Ishikawa (cell line): ENCODE results near the gene MAGEF1.

Experiments
- CEBPB ChIP-seq: IDR thresholded peaks from 2 replicates; pipeline ENCODE4 v1.6.1; 2012
- CREB1 ChIP-seq: IDR thresholded peaks from 2 replicates; pipeline ENCODE4 v1.6.1; 2012; ENCODE audit warnings: low read depth
- EGR1 ChIP-seq: IDR thresholded peaks from 2 replicates; pipeline ENCODE4 v1.6.1; 2012
- EP300 ChIP-seq: IDR thresholded peaks from 2 replicates; pipeline ENCODE4 v1.6.1; 2012; ENCODE audit warnings: borderline replicate concordance
- FOXM1 ChIP-seq: IDR thresholded peaks from 2 replicates; pipeline ENCODE4 v1.6.1; 2012; ENCODE audit warnings: low read depth, borderline replicate concordance
- NFIC ChIP-seq: IDR thresholded peaks from 2 replicates; pipeline ENCODE4 v1.6.1; 2012
- RAD21 ChIP-seq: IDR thresholded peaks from 2 replicates; pipeline ENCODE4 v1.6.1; 2012; ENCODE audit warnings: low read depth
- TAF1 ChIP-seq: IDR thresholded peaks from 2 replicates; pipeline ENCODE4 v1.6.1; 2012; ENCODE audit warnings: low read depth, mild to moderate bottlenecking
- TCF12 ChIP-seq: IDR thresholded peaks from 2 replicates; pipeline ENCODE4 v1.6.1; 2012; ENCODE audit warnings: low read depth
- TEAD4 ChIP-seq: IDR thresholded peaks from 2 replicates; pipeline ENCODE4 v1.6.1; 2012
- YY1 ChIP-seq: IDR thresholded peaks from 2 replicates; pipeline ENCODE4 v1.6.1; 2012; ENCODE audit warnings: low read depth
- ZBTB7A ChIP-seq: IDR thresholded peaks from 2 replicates; pipeline ENCODE4 v1.6.1; 2012; ENCODE audit warnings: low read depth
- TF ChIP-seq, protein P1 (sequence below): IDR thresholded peaks from 2 replicates; pipeline ENCODE4 v1.6.1; 2012
- TF ChIP-seq, protein P2 (sequence below): IDR thresholded peaks from 2 replicates; pipeline ENCODE4 v1.6.1; 2012
- TF ChIP-seq, protein P3 (sequence below): IDR thresholded peaks from 2 replicates; pipeline ENCODE4 v1.6.1; 2012; ENCODE audit warnings: low read depth, mild to moderate bottlenecking

Gene MAGEF1

DNA sequence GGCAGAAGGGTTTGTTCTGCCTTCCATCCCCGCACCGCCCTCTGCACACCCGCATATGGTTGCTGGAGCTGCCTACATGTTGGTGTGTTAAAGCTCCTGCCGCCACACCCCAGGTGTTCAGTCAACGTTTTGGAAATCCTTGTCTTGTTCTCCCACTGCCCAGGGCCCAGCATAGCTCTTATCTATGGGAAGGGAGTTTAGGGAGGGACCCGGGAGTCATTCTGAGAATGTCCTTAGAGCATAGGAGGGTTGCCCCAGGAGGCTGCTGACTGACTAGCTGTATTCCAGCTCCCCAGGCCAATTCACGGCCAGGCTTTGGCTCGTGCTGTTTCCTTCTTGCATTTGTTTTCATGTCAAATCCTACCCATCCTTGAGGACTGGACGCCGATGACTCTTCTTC lies 46.8 kb downstream of the MAGEF1 start:
- TF ChIP-seq EGR1 (no peak), TAF1 (no peak), NFIC (no peak), FOXM1 (no peak), TCF12 (no peak), TEAD4 (no peak), YY1 (no peak), RAD21 (no peak), CREB1 (no peak), CEBPB (no peak), ZBTB7A (no peak)
- TF ChIP-seq, protein P1, sequence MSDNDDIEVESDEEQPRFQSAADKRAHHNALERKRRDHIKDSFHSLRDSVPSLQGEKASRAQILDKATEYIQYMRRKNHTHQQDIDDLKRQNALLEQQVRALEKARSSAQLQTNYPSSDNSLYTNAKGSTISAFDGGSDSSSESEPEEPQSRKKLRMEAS = no peak
- TF ChIP-seq, protein P2, sequence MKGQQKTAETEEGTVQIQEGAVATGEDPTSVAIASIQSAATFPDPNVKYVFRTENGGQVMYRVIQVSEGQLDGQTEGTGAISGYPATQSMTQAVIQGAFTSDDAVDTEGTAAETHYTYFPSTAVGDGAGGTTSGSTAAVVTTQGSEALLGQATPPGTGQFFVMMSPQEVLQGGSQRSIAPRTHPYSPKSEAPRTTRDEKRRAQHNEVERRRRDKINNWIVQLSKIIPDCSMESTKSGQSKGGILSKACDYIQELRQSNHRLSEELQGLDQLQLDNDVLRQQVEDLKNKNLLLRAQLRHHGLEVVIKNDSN = no peak
- TF ChIP-seq, protein P3, sequence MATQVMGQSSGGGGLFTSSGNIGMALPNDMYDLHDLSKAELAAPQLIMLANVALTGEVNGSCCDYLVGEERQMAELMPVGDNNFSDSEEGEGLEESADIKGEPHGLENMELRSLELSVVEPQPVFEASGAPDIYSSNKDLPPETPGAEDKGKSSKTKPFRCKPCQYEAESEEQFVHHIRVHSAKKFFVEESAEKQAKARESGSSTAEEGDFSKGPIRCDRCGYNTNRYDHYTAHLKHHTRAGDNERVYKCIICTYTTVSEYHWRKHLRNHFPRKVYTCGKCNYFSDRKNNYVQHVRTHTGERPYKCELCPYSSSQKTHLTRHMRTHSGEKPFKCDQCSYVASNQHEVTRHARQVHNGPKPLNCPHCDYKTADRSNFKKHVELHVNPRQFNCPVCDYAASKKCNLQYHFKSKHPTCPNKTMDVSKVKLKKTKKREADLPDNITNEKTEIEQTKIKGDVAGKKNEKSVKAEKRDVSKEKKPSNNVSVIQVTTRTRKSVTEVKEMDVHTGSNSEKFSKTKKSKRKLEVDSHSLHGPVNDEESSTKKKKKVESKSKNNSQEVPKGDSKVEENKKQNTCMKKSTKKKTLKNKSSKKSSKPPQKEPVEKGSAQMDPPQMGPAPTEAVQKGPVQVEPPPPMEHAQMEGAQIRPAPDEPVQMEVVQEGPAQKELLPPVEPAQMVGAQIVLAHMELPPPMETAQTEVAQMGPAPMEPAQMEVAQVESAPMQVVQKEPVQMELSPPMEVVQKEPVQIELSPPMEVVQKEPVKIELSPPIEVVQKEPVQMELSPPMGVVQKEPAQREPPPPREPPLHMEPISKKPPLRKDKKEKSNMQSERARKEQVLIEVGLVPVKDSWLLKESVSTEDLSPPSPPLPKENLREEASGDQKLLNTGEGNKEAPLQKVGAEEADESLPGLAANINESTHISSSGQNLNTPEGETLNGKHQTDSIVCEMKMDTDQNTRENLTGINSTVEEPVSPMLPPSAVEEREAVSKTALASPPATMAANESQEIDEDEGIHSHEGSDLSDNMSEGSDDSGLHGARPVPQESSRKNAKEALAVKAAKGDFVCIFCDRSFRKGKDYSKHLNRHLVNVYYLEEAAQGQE = no peak

DNA sequence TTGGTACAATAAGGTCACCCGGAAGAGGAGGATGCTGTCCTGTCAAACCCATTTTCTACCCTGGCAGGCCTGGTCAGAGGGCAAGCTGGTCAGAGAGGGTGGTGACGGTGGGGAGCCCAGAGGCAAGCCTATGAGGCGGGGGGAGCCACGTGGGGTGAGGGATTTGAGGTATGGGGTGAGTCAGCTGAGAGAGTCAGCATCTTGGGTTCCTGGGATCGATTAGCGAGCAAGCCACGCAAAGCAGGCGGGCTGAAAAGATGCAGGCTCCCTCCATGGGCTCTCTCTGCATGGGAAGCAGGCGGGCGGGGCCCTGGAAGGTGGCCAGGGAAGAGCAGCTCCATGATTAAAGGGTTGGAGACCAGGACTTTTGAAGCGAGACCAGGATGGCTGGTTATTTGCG lies 48.1 kb downstream of the MAGEF1 start:
- TF ChIP-seq EP300 (no peak), FOXM1 (no peak), TAF1 (no peak), NFIC (no peak), EGR1 (no peak), TCF12 (no peak), YY1 (no peak), CREB1 (no peak), ZBTB7A (no peak), TEAD4 (no peak), CEBPB (no peak), RAD21 (no peak)
- TF ChIP-seq, protein P2 = no peak
- TF ChIP-seq, protein P1 = no peak
- TF ChIP-seq, protein P3 = no peak

DNA sequence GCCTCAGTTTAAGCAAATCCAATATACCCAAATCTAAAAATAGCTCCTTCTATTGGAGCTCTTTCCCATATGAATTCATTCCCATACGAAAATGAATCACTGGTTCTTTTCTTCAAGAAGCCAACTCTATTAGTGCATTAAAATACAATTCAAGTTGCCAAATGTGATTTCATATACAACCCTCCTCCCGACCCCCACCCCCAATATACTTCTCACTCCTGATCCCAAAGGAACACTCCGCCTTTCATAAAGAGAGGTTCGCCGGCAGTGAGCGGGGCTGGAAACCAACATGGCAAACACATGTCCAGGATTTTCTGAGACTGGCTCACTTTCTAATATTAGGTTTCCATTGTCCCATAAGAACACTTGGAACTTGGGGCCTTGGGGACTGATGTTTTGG lies 48.5 kb downstream of the MAGEF1 start:
- no peak for TF ChIP-seq TAF1
- TF ChIP-seq EP300 = no peak
- no peak for TF ChIP-seq CREB1

DNA sequence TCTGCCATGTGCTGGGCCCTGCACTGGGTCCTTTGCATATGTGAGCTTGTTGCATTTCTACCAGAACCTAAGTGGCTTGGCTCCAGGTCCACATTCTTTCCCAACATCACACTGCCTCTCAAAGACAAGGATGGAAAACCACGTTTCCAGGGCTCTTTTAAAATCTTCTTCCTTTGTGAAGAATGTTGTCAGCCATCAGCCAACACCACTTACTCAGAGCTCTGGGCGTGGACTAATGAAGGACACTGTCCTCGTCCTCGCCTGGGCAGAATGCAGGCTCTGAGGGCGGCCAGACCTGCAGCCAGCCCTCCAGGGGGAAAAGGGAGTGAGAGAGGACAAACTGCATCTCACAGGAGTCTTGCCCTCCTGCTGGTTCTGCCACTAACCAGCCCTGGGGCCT lies 49.7 kb downstream of the MAGEF1 start:
- no peak for TF ChIP-seq CEBPB

DNA sequence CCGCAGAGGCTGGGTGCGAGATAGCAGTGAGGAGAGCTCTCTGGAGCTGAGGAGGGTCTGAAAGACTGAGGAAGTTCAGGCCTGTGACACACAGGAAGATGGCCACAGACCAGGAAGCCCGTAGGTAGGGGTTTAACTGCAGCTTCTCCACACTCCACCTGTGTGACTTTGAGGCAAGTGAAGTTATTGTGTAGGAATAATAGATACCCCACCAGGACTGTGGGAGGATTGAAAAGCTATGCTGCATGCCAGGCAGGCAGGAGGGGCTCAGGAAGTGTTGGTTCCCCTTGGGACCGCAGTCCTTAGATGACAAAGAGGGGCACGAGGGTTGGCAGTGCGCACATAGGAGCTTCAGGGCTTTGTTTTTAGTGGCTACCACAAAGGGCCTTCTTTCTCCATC lies 50.9 kb downstream of the MAGEF1 start:
- TF ChIP-seq CREB1 (no peak), TCF12 (no peak), NFIC (no peak), RAD21 (no peak), CEBPB (no peak), EGR1 (no peak), FOXM1 (no peak), YY1 (no peak), TEAD4 (no peak), TAF1 (no peak), ZBTB7A (no peak), EP300 (no peak)
- TF ChIP-seq, protein P3 = no peak
- TF ChIP-seq, protein P1 = no peak
